Transverse colon (tissue), 4 donors: ENCODE data around the gene LRRC74A. TPM values are rescaled to one million over a fixed set of nuclear protein-coding genes. Genes with fewer than 3 reads are reported as not detected.

Experiments used
- DNase-seq: peaks from one replicate; pipeline ENCODE4 v3.0.0-alpha.2; 2019
- H3K27ac ChIP-seq, 4 donors: fragments of 200-600 bp; sonication (generic); 2 replicates each; pipeline ENCODE4 v1.5.1; 2016 to 2018; ENCODE audit warnings: inconsistent platforms in 4 of 4
- H3K27me3 ChIP-seq: fragments of 200-600 bp; sonication (generic); 2 replicates; pipeline ENCODE4 v1.5.1; 2017; ENCODE audit warnings: inconsistent platforms
- H3K36me3 ChIP-seq, 4 donors: fragments of 200-600 bp; sonication (generic); 2 replicates each; pipeline ENCODE4 v1.5.1; 2017 to 2019; ENCODE audit warnings: inconsistent platforms in 4 of 4
- H3K4me1 ChIP-seq, 4 donors: fragments of 200-600 bp; sonication (generic); 2 replicates each; pipeline ENCODE4 v1.5.1; 2017 to 2020; ENCODE audit warnings: inconsistent platforms in 4 of 4
- H3K4me3 ChIP-seq, 4 donors: fragments of 200-600 bp; sonication (generic); 1 replicate in 1 of 4; 2 replicates in 3 of 4; pipeline versions ENCODE4 v1.5.1 to v1.6.1; 2017 to 2019; ENCODE audit warnings: inconsistent platforms in 4 of 4
- H3K9me3 ChIP-seq, 2 donors: fragments of 200-600 bp; sonication (generic); 2 replicates each; pipeline ENCODE4 v1.5.1; 2017 to 2019; ENCODE audit warnings: inconsistent platforms in 2 of 2
- EP300 ChIP-seq: sonication (generic); formaldehyde crosslinking; IDR thresholded peaks from one replicate; pipeline ENCODE4 v1.6.1; 2017; ENCODE audit warnings: antibody characterized with exemption, low read depth
- POLR2A ChIP-seq: fragments of 450-650 bp; IDR thresholded peaks from one replicate; pipeline ENCODE4 v1.6.1; 2016; ENCODE audit warnings: antibody characterized with exemption, mild to moderate bottlenecking, moderate library complexity
- POLR2AphosphoS5 ChIP-seq, 3 donors: sonication (generic); formaldehyde crosslinking; IDR thresholded peaks; one replicate each; pipeline ENCODE4 v1.6.1; 2016; ENCODE audit warnings: antibody characterized with exemption in 3 of 3
- WGBS, 2 donors: methylation state at CpG; one replicate each; pipeline ENCODE4 v1.1.5; 2018; ENCODE audit warnings: low coverage in 1 of 2; 5-methylcytosine and 5-hydroxymethylcytosine counted together
- in situ Hi-C, 4 donors: fragments of 200-750 bp; cut with MboI; loops; one replicate each; pipeline versions ENCODE4 v1.15.0 to v1.15.1; 2017; ENCODE audit warnings: low sequenced_read_pairs in 3 of 4, low pct_ligation_motif_present in 1 of 4, low pct_unique_long_range_greater_than_20kb in 1 of 4
- intact Hi-C: fragments of 100-400 bp; cut with DNase I; formaldehyde crosslinking; loops from one replicate; pipeline ENCODE4 v1.15.1; 2023; ENCODE audit warnings: low total_unique reads
- total RNA-seq, 4 donors: library from RNA; depleted of rRNA; stranded (reverse); fragments of >200 nt; gene quantifications; one replicate each; pipeline ENCODE4 v1.1.0, GENCODE V29; 2016
- TF ChIP-seq, protein P1 (sequence below), 5 experiments: fragments of 200-600 bp in 3 of 5; fragments of 450-650 bp in 2 of 5; sonication (generic) in 3 of 5; IDR thresholded peaks; 1 replicate in 2 of 5; 2 replicates in 3 of 5; pipeline ENCODE4 v1.5.1; 2016 to 2017; ENCODE audit warnings: antibody characterized with exemption in 5 of 5, inconsistent platforms in 3 of 5, mild to moderate bottlenecking in 2 of 5, moderate library complexity in 1 of 5

LRRC74A gene
- total RNA-seq, 4 donors from 2014 or later, result not detected

DNA sequence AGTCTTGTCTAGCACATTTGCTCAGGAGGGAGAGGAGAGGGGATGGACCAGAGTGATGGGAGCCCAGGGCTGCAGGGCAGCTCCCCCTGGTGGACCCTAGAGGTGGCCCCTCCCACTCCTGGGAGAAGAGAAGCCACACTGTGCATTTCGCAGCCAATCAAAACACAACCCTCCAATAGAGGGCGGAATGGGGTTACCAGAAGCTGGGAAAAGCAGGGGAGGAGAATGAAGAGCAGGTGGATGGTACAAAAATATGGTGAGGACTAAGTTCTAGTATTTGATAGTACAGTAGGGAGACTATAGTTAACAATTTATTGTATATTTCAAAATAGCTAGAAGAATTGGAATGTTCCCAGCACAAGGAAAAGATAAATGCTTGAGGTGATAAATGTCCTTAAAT is 41.3 kb upstream of the LRRC74A start:
- H3K36me3 ChIP-seq, result peaks cover 0 to 26% (median 10%) of the 10 kb centered on the region in 4 donors
- in situ Hi-C loops, result loop anchor here in 2 of 4 donors (10.0 kb wide), 1 partner anchor 70 kb away; no protein-coding TSS in a partner anchor

DNA sequence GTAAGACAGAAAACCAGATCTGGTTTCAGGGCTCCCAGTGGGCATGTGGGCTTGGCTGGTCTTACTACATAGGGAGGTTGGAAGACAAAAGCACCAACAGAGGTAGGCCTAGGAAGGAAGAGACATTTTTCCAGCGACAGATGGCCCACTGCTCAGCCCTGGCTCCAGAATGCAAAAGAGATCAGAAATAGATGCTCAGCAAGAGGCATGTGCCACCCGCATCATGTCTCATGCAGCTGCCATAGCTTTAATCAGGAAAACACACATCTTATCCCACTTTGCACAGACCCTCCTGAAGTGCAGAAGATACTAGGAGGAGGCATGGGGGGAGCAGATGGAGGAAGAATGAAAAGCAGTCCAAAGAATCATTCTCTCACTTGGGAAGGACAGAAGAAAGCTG is 39.6 kb upstream of the LRRC74A start:
- H3K9me3 ChIP-seq, result no peaks in the 10 kb centered on the region
- no peak for DNase-seq
- 97 to 100% methylated on average over 1 to 2 of the region's 2 CpGs for WGBS, 2 donors
- peaks cover 0 to 8% (median 0%) of the 10 kb centered on the region in 4 donors for H3K4me1 ChIP-seq
- TF ChIP-seq, protein P1, sequence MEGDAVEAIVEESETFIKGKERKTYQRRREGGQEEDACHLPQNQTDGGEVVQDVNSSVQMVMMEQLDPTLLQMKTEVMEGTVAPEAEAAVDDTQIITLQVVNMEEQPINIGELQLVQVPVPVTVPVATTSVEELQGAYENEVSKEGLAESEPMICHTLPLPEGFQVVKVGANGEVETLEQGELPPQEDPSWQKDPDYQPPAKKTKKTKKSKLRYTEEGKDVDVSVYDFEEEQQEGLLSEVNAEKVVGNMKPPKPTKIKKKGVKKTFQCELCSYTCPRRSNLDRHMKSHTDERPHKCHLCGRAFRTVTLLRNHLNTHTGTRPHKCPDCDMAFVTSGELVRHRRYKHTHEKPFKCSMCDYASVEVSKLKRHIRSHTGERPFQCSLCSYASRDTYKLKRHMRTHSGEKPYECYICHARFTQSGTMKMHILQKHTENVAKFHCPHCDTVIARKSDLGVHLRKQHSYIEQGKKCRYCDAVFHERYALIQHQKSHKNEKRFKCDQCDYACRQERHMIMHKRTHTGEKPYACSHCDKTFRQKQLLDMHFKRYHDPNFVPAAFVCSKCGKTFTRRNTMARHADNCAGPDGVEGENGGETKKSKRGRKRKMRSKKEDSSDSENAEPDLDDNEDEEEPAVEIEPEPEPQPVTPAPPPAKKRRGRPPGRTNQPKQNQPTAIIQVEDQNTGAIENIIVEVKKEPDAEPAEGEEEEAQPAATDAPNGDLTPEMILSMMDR (IDR thresholded peaks at IDR 0.05), result no peak
- TF ChIP-seq EP300 (no peak), POLR2AphosphoS5 (IDR thresholded peaks at IDR 0.05) (no peak), POLR2A (no peak)
- H3K4me3 ChIP-seq, result no peak overlapping the region
- intact Hi-C loops, result loop anchor here (10.0 kb wide), 1 partner anchor 72 kb away; no protein-coding TSS in a partner anchor
- in situ Hi-C loops, result loop anchor here in 2 of 4 donors (10.0 kb wide), 1 partner anchor 72 kb away; no protein-coding TSS in a partner anchor
- no peaks in the 10 kb centered on the region for H3K27me3 ChIP-seq
- peaks cover 0 to 32% (median 13%) of the 10 kb centered on the region in 4 donors for H3K36me3 ChIP-seq
- H3K27ac ChIP-seq, result no peak overlapping the region

More for the DNA sequence above, 41.3 kb upstream of the LRRC74A start:
- no peaks in the 10 kb centered on the region for H3K9me3 ChIP-seq
- no peaks in the 10 kb centered on the region for H3K27me3 ChIP-seq
- H3K4me3 ChIP-seq, result no peak overlapping the region
- intact Hi-C loops, result loop anchor here (10.0 kb wide), 1 partner anchor 70 kb away; no protein-coding TSS in a partner anchor
- DNase-seq, result peak; percentile 64
- WGBS, 2 donors, result 26 to 55% methylated on average over 2 of the region's 2 CpGs
- no peak overlapping the region for H3K27ac ChIP-seq
- TF ChIP-seq, protein P1 (IDR thresholded peaks at IDR 0.05), result peak; percentile 58 to 70 (median 61)
- no peak for TF ChIP-seq POLR2AphosphoS5 (IDR thresholded peaks at IDR 0.05)
- H3K4me1 ChIP-seq, result peaks cover 0 to 8% (median 0%) of the 10 kb centered on the region in 4 donors

DNA sequence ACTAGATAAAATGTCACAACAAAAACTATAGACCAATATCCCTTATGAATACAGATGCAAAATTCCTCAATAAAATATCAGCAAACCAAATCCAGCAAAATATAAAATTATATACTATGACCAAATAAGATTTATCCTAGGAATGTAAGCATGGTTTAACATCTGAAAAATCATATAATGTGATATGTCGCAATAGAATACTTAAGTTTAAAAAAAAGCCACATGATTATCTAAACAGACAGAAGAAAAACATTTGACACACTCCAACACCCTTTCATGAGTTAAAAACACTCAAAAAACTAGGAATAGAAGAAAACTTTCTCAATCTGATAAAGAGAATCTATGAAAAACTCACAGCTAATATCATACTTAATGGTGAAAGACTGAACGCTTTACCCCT is 33.8 kb upstream of the LRRC74A start:
- DNase-seq, result no peak
- in situ Hi-C loops, result no loop called here
- intact Hi-C loops, result no loop called here
- TF ChIP-seq POLR2AphosphoS5 (IDR thresholded peaks at IDR 0.05) (no peak), POLR2A (no peak), EP300 (no peak)
- TF ChIP-seq, protein P1 (IDR thresholded peaks at IDR 0.05), result no peak
- Histone ChIP-seq H3K9me3 (no peaks in the 10 kb centered on the region), H3K4me3 (no peak overlapping the region), H3K27me3 (no peaks in the 10 kb centered on the region), H3K4me1 (no peaks in the 10 kb centered on the region), H3K27ac (no peak overlapping the region), H3K36me3 (peaks cover 0 to 30% (median 11%) of the 10 kb centered on the region in 4 donors)
- 91 to 100% methylated on average over 2 of the region's 2 CpGs for WGBS, 2 donors

DNA sequence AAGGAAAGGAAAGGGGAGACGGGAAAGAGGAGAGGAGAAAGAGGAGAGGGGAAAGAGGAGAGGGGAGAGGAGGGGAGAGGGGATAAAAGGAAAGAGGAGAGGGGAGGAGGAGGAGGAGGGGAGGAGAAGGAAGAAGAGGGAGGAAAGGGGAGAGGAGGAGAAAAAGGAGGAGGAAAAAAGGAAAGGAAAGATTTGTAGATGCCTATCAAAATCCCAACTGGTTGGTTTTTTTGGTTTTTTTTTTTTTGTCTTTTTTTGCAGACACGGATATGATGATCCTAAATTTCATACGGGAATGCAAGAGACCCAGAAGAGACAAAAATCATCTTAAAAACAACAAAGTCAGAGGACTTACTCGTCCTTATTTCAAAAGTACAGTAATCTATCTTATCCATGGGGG is 32.9 kb upstream of the LRRC74A start:
- H3K27ac ChIP-seq, result no peak overlapping the region
- no peak for TF ChIP-seq POLR2A
- H3K4me1 ChIP-seq, result no peaks in the 10 kb centered on the region
- no peak overlapping the region for H3K4me3 ChIP-seq
- no peaks in the 10 kb centered on the region for H3K27me3 ChIP-seq
- no peaks in the 10 kb centered on the region for H3K9me3 ChIP-seq
- peaks cover 0 to 22% (median 9%) of the 10 kb centered on the region in 4 donors for H3K36me3 ChIP-seq
- in situ Hi-C loops (no loop called here), intact Hi-C loops (no loop called here)
- no peak for DNase-seq
- WGBS, 2 donors, result 84 to 93% methylated on average over 3 to 4 of the region's 4 CpGs

DNA sequence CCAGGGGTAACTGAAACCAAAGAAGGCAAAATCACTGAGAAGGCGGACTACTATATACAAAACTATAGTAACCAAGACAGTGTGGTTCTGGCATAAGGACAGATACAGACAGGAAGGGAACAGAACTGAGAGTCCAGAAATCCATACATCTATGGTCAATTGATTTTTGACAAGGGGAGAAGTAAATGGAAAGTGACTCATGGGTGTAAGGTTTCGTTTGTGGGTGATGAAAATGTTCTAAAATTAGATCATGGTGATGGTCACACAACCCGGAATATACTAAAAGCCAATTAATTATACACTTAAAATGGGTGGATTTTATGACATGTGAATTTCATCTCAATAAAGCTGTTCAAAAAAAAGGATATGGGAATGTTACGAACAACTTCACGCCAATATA is 32.3 kb upstream of the LRRC74A start:
- Histone ChIP-seq H3K27me3 (no peaks in the 10 kb centered on the region), H3K4me3 (no peak overlapping the region), H3K4me1 (no peaks in the 10 kb centered on the region), H3K9me3 (no peaks in the 10 kb centered on the region), H3K36me3 (peaks cover 0 to 17% (median 6%) of the 10 kb centered on the region in 4 donors), H3K27ac (no peak overlapping the region)
- WGBS, 2 donors, result 85 to 93% methylated on average over 5 of the region's 5 CpGs
- in situ Hi-C loops (no loop called here), intact Hi-C loops (no loop called here)
- DNase-seq, result no peak
- TF ChIP-seq POLR2A (no peak), EP300 (no peak), POLR2AphosphoS5 (IDR thresholded peaks at IDR 0.05) (no peak)
- TF ChIP-seq, protein P1 (IDR thresholded peaks at IDR 0.05), result no peak
